COLO829 (cell line): ENCODE data around the gene ZNF507.

Experiments used
- DNase-seq: peaks from one replicate; pipeline ENCODE4 v3.0.0; 2012; ENCODE audit warnings: low spot score

Gene ZNF507

GRCh38 chr19:32339988-32340874, 5.2 kb upstream of the ZNF507 start:
- DNase-seq: peak; percentile 44

- DNase-seq: no peak
Observed at GRCh38 chr19:32342695-32343094, 2.7 kb upstream of the ZNF507 start.

GRCh38 chr19:32343550-32344262, 1.7 kb upstream of the ZNF507 start:
- no peak for DNase-seq

- DNase-seq: no peak
Observed at GRCh38 chr19:32346901-32347300, 1.5 kb downstream of the ZNF507 start.

DNA sequence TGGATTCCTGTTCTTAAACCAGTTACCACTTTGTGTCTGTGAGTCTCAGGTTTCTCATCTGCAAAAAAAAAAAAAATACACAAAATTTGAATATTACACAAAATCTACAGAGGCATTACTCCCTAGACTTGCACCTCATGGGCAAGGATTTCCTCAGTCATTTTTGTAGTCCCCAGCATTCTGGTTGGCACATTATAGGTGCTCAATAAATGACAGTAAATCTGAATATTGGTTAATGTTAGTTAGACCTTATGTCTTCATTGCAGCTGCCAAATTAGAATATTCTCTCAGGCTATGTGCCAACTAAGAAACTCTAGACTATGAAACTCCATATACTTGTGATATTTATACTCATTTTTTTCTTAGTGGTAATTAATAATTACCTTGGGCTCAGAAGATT, 2.2 kb downstream of the ZNF507 start:
- DNase-seq: no peak

GRCh38 chr19:32349051-32349450, 3.6 kb downstream of the ZNF507 start:
- DNase-seq: no peak

GRCh38 chr19:32349724-32350470, 4.5 kb downstream of the ZNF507 start:
- no peak for DNase-seq

DNA sequence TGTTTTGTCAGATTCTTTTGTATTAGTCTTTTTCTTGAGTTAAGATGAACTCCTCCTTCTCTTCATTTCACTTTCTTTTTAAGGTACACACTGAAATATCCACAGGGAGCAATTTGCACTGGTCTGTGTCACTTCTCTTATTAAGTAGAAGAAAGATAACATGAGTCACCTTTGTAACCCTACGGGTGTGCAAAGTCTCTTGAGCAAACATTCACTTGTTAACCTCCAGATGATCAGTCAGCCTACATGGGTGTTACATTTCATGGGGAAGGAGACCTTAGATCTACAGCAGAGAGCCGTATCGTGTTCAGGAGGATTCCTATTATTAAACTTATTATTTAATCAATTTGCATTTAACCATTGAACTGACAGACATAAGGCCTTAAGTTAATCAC, 5.1 kb downstream of the ZNF507 start:
- no peak for DNase-seq

DNA sequence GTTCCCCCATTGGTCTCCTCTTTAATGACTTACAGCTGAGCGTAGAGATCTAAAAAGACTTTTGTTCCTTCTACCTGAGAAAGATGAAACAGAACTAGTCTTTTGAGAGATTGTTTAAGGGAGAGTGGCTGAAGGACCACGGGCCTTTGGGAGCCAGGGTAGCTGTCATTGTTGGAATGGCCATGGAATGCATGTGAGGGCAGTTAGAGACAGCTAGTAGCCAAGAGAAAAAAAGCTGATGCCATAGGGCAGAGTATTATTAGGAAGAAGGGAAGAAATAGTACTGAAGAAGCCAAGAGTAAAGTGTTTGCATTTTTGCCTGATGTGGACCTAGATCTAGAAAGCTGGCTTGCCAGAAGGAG, 5.6 kb downstream of the ZNF507 start:
- DNase-seq: no peak

DNA sequence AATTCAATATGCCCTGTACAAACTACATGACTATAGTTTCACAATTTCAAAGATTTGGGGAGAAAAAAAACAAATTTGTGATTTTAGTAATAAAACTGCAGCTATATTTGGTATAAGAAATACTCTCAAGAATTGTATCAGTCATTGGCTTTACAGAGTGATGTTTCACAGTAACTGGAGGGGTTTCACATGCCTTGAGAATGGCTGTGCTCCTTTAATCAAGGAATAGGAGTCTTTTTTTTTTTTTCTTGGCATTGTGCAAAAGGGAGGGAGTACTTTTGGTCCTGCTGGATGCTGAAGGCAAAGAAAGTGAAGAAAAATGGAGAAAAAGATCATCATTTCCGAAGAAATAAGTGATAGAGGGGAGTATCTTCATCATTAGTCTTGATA, 6.8 kb downstream of the ZNF507 start:
- no peak for DNase-seq

- DNase-seq: no peak
Observed at GRCh38 chr19:32354345-32354744, 8.9 kb downstream of the ZNF507 start.

- no peak for DNase-seq
Observed at GRCh38 chr19:32355309-32355708, 9.9 kb downstream of the ZNF507 start.

DNA sequence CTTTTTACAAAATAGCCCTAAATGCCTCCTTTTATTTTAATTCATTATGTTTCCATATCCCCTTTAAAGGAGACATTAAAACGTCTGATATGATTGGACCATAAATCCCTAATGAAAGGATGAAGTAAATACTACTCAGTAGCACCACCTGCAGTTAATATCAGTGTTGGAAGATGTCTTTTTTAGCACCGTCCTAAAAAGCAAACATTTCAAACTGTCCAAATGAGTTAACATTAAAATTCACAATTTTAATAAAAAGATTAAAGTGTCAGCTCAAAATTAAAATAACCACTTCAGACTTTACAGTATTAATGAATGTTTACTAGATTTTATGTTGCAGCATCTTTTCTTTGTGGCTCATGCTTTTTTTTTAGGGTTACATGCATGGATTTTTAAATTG, 12.3 kb downstream of the ZNF507 start:
- peak; percentile 33 for DNase-seq

DNA sequence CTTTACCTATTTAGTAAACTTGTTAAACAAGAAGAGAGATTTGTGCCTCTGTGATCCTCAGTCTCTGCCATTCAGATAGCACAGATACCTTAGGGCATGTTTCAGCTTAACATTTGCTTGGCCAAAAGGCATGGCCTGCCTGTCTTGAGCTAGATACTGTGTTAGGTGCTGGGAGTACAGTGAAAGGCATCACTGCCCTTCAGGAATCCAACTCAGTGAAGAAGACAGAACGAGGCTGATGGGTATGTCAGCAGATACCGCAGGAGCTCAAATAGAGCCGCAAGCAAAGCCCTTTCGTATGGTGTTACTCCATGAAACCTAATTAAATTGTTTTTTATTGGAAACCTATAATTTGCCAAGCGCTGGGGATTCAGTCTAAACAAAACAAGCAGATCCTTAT, 12.9 kb downstream of the ZNF507 start:
- no peak for DNase-seq

DNA sequence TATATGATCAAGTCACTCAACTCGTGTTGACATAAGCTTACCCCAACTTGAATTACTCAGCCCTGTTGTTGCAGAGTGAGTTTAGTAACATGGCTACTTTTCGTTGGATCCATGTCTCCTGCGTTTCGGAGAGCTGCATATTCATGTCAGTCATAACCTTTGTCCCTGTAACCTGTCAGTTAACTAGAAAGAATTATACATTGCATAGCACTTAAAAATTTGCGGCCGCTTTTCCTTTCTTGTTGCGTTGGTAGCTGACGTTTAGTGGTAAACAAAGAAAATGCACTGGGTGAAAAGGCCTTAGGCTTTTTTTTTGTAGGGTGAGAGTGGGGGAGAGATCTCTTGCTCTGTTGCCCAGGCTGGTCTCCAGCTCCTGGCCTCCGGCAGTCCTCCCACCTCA, 14.2 kb downstream of the ZNF507 start:
- DNase-seq: no peak

DNA sequence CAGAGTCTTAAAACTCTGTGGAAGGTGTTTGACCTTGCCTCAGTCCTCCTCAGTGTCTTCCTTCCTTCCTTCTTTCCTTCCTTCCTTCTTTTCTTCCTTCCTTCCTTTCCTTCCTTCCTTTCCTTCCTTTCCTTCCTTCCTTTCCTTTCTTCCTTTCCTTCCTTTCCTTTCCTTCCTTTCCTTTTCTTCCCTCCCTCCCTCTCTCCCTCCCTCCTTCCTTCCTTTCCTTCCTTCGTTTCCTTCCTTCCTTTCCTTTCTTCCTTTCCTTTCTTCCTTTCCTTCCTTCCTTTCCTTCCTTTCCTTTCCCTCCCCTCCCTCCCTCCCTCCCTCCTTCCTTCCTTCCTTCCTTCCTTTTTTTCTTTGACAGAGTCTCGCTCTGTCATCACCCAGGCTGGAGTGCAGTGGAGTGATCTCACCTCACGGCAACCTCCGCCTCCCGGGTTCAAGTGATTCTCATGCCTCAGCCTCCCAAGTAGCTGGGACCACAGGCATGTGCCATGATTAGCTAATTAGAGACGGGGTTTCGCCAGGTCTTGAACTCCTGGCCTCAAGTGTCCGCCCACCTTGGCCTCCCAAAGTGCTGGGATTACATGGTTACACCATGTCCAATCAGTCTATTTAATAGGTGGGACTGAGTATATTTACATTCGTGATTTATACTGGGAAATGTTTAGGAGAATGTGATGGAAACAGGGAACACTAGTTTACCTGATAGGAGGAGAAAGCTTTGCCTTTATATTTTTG, 16.3 kb downstream of the ZNF507 start:
- no peak for DNase-seq

DNA sequence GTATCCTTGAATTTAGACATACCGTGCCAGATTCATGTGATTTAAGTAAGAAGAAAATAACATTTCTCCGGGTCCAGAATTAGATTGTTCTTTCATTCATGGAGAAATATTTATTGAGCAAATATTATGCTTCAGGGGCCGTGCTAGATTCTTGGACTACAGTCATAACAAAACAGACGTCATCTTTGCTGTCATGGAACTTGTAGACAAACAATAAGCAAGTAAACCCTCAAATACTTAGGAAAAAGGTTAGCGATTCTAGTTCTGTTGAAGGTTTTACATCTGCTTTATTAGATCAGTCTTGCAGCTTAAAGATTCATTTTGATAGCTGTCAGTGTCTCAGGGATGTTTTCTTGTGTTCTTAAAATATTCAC, 16.9 kb downstream of the ZNF507 start:
- DNase-seq: no peak

DNA sequence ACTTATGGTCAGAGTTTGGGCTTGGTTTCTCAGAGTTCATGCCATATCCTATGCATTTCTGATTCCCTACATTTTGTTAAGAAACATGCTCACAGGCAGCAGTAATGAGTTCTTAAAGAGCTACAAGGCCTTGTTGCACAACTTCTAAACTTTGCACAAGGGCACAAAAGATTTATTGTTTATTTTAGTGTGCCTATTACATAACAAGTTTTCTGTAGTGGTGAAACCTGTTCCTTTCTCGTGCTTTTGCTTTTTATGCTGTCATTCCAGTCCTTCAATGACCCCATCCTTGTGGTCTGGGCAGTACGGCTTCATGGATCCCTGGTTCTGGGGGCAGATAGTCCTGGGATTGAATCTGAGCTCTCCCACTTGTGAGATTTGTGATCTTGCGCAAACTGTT, 17.8 kb downstream of the ZNF507 start:
- DNase-seq: peak; percentile 15

GRCh38 chr19:32363632-32364031, 18.2 kb downstream of the ZNF507 start:
- DNase-seq: no peak

DNA sequence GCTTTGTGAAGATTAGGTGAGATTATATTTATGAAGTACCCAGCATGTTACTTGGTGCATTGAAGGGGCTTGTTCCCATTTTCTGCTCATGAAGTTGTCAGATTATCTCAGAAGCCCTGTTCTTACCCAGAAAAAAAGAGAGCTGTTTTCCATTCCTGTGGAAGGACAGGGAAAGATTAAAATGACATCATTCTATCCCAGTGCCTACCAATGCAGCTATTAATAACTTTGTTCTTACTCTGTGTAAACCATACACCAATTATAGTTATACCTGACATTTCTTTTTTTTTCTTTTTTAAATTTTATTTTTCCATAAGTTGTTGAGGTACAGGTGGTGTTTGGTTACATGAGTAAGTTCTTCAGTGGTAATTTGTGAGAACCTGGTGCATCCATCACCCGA, 18.6 kb downstream of the ZNF507 start:
- DNase-seq: no peak

DNA sequence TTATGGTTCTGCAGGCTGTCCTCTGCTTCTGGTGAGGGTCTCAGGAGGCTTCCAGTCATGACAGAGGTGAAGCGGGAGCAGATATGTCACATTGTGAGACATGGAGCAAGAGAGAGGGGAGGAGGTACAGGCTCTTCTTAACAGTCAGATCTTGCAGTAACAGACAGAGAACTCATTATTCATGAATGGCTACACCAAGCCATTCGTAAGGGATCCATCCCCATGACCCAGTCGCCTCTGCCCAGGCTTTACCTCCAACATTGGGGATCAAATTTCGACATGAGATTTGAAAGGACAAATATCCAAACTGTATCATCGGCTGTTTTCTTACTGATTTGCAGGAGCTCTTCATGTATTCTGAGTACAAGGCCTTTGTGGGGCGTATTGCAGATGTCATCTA, 21.7 kb downstream of the ZNF507 start:
- no peak for DNase-seq

- DNase-seq: no peak
Observed at GRCh38 chr19:32367948-32368536, 22.6 kb downstream of the ZNF507 start.
